Activated B cell treated with CpG ODN at 0.5 μM for 24 hours (primary cell): Measurements from ENCODE around the gene SHISA3. TPM values are rescaled to one million over a fixed set of nuclear protein-coding genes. Genes with fewer than 3 reads are reported as not detected.

Experiments
- ATAC-seq: fragments of 200-7000 bp; cut with Tn5 transposase; one replicate; pipeline ENCODE4 v1.10.0; 2021; ENCODE audit warnings: low read depth, mild to moderate bottlenecking, moderate library complexity
- CTCF ChIA-PET: fragments of 350-600 bp; sonication (Branson Sonifier 250); formaldehyde crosslinking; loops from one replicate; lab custom pipeline; 2021; ENCODE audit warnings: antibody characterized with exemption; lab: Charles Lee
- POLR2A ChIA-PET: fragments of 350-600 bp; sonication (Branson Sonifier 250); formaldehyde crosslinking; loops from one replicate; lab custom pipeline; 2021; ENCODE audit warnings: antibody characterized with exemption; lab: Charles Lee
- DNase-seq: peaks from one replicate; pipeline ENCODE4 v3.0.0; 2022
- H3K27ac Mint-ChIP-seq: one replicate; pipeline ENCODE4 v1.8.0; 2020; ENCODE audit warnings: mixed read lengths
- H3K27me3 Mint-ChIP-seq: one replicate; pipeline ENCODE4 v1.8.0; 2021; ENCODE audit warnings: mixed read lengths
- H3K36me3 Mint-ChIP-seq: one replicate; pipeline ENCODE4 v1.8.0; 2021; ENCODE audit warnings: low read depth, mixed read lengths
- H3K4me1 Mint-ChIP-seq: one replicate; pipeline ENCODE4 v1.8.0; 2021; ENCODE audit warnings: mixed read lengths
- H3K4me3 Mint-ChIP-seq: one replicate; pipeline ENCODE4 v1.8.0; 2020; ENCODE audit warnings: mild to moderate bottlenecking, mixed read lengths
- H3K9me3 Mint-ChIP-seq: one replicate; pipeline ENCODE4 v1.8.0; 2020; ENCODE audit warnings: mixed read lengths
- CTCF ChIP-seq: fragments of 200-600 bp; IDR thresholded peaks from one replicate; pipeline ENCODE4 v1.8.0; 2022; ENCODE audit warnings: antibody characterized with exemption, mild to moderate bottlenecking
- intact Hi-C: fragments of 100-400 bp; cut with micrococcal nuclease; formaldehyde crosslinking; loops from one replicate; pipeline ENCODE4 v1.15.1; 2024
- total RNA-seq: library from RNA; stranded (reverse); gene quantifications from 2 replicates; pipeline ENCODE4 v1.2.3, GENCODE V29; 2022

SHISA3 gene
- total RNA-seq, 1 donor from 2014 or later: not detected

GRCh38 chr4:42417550-42417949, 20.3 kb downstream of the SHISA3 start:
- Mint-ChIP-seq H3K4me1 (no peaks in the 10 kb centered on the region), H3K9me3 (no peaks in the 10 kb centered on the region), H3K27me3 (no peaks in the 10 kb centered on the region), H3K4me3 (no peak overlapping the region), H3K27ac (no peak overlapping the region), H3K36me3 (peaks cover 91% of the 10 kb centered on the region)
- no peak for TF ChIP-seq CTCF
- DNase-seq (no peak), ATAC-seq (no peak)
- ChIA-PET CTCF (no interaction called here), POLR2A (no interaction called here)
- intact Hi-C loops: no loop called here

DNA sequence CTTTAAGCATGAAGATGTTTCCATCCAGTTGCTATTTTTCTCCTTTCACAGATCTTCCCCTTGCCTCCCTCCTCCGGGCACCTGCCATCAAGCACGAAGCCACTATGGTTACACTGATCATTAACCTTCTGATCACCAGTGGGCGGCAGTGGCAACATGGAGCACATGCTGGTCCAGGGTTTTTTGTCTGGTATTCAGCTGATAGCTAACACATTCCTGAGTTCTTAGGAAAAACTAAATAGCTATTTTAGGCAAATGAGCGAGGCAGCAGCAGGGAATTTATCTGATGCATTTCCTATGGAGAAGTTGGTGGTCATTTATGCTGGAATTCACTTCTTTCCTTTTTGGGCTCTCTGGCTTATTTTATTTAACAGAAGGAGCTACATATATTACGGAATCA, 22.9 kb downstream of the SHISA3 start:
- ChIA-PET POLR2A (no interaction called here), CTCF (no interaction called here)
- DNase-seq (no peak), ATAC-seq (no peak)
- H3K27me3 Mint-ChIP-seq: no peaks in the 10 kb centered on the region
- no peak overlapping the region for H3K27ac Mint-ChIP-seq
- intact Hi-C loops: no loop called here
- TF ChIP-seq CTCF: no peak
- no peaks in the 10 kb centered on the region for H3K9me3 Mint-ChIP-seq
- no peak overlapping the region for H3K4me3 Mint-ChIP-seq
- peaks cover 74% of the 10 kb centered on the region for H3K36me3 Mint-ChIP-seq
- H3K4me1 Mint-ChIP-seq: no peaks in the 10 kb centered on the region

GRCh38 chr4:42425146-42426065, 28.1 kb downstream of the SHISA3 start:
- Mint-ChIP-seq H3K27me3 (no peaks in the 10 kb centered on the region), H3K36me3 (peaks cover 68% of the 10 kb centered on the region), H3K9me3 (no peaks in the 10 kb centered on the region), H3K4me1 (no peaks in the 10 kb centered on the region), H3K27ac (no peak overlapping the region), H3K4me3 (no peak overlapping the region)
- CTCF ChIA-PET: no interaction called here
- POLR2A ChIA-PET: no interaction called here
- DNase-seq: no peak
- intact Hi-C loops: no loop called here
- TF ChIP-seq CTCF: no peak
- no peak for ATAC-seq

DNA sequence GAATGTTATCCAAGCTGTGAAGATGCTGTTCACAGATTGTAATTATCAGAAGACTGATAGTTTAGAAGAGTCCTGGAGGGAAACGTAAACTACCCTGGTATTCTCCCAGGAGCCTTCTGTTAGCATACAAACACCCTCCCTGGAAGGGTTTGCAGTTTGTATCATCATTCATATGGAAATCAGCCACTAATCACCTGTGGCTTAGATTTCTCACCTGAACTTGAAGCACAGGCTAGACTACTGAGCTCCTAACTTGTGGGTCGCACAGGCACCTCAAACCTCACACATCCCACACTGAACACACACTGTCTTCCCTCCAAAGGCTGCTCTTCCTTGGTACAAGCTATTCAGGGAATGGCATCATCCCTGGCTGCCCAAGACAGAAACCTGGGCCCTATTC, 30.7 kb downstream of the SHISA3 start:
- no peaks in the 10 kb centered on the region for H3K9me3 Mint-ChIP-seq
- H3K27ac Mint-ChIP-seq: no peak overlapping the region
- ChIA-PET POLR2A (no interaction called here), CTCF (no interaction called here)
- no peak for ATAC-seq
- H3K4me1 Mint-ChIP-seq: no peaks in the 10 kb centered on the region
- DNase-seq: no peak
- no peaks in the 10 kb centered on the region for H3K27me3 Mint-ChIP-seq
- intact Hi-C loops: no loop called here
- H3K36me3 Mint-ChIP-seq: peaks cover 64% of the 10 kb centered on the region
- H3K4me3 Mint-ChIP-seq: no peak overlapping the region
- TF ChIP-seq CTCF: no peak

DNA sequence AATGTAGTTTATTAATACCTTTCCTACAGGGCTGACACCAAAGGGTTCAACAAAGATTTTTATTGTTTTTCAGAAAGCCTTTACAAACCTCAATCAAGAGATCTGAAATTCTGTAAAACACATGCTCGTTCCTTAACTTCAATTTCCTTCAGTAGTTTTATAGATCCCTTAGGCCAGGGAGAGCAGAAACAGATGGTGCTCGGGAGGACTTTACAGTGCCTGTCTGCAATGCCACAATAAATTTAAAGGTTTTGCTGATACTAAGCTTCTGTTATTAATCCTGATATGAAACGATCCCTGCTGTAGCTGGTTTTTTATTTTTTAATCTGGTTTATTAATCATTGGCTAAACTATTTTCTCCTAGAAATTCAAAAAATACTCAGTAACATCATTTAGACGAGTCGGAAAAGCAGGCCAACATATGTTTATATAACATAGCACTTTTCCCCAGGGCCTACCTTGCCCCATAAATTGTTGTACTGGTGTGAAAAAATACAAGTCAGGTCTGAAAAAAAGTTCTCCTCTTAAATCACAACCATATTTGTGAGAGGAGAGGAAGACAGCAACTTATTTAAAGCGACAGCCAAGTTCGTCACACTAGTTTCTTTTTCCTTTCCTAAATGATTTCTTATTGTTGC, 39.8 kb downstream of the SHISA3 start:
- Mint-ChIP-seq H3K36me3 (peaks cover 74% of the 10 kb centered on the region), H3K27me3 (no peaks in the 10 kb centered on the region), H3K4me1 (no peaks in the 10 kb centered on the region), H3K4me3 (no peak overlapping the region), H3K27ac (no peak overlapping the region), H3K9me3 (no peaks in the 10 kb centered on the region)
- DNase-seq (no peak), ATAC-seq (no peak)
- ChIA-PET CTCF (no interaction called here), POLR2A (no interaction called here)
- TF ChIP-seq CTCF: no peak
- intact Hi-C loops: no loop called here
